Activated CD4-positive, alpha-beta T cell treated with anti-CD3 and anti-CD28 coated beads, Interleukin-2, amount 50 U/mL, for 16 hours (primary cell): Measurements from ENCODE around the gene GOT1.

Experiments
- DNase-seq: peaks from one replicate; pipeline ENCODE4 v3.0.0-alpha.2; 2020

Gene GOT1

DNA sequence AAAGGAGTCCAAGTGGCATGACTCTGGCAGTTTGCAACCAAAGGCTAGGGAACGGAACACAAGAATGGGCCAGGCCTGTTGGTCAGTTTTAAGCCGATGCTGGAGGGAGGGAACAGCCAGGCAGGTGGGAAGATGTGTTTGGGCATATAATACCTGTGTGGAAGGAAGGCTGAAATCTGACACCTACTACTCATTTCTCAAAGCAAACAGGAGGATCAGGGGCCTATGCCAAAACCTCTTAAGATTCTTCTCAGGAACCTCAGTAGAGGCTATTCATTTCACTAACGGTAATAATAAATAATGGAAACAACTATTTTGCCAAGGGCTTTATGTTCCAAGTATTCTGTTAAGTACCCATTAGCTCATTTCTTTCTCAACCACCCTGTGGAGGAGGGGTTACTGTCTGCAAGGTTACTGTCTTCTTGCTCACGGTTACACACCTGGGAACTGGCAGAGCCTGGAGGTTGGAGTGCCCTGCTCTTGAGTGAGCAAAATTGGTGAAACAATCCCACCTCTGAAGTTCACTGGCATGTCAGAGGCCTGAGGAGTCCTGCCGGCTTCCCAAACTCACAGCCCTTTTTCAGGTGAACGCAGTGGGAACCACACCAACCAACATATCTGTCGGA, 35.5 kb downstream of the GOT1 start:
- no peak for DNase-seq

DNA sequence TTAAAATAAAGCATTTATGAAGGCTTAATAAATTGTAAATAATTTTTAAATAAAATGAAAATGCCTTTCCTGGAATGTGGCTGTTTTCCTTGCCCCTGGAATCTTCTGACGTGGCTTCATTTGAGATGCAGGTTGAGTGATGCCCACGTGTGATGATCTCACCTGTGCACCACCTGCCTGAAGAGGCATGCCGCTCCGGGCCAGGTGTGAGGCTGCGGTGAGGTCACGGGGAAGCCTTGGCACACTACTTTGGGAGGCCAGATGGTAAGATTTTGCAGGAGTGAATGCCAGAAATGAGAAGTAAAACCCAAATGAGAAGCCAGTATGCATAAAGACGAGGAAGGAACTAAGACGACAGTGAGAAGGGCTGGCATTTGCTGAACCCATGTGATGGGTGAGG, 36.2 kb downstream of the GOT1 start:
- no peak for DNase-seq

DNA sequence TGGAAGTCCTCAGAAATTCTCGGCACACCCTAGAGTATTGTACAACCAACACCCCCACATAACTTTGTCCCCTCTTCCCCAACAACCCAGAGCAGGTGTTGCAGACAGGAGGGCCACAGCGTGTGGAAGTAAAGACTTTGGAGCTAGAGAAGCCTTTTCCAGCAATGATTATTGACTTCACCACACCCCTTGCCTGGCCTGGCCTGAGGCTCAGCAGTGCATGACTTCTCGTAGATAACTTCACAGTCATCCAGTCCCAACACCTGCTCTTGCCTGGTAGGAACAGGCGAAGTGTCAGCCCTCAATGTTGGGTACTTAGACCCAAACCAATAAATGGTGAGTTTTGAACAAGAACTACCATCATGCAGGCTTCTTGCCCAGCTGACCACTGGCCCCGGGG, 36.7 kb downstream of the GOT1 start:
- DNase-seq, result no peak

DNA sequence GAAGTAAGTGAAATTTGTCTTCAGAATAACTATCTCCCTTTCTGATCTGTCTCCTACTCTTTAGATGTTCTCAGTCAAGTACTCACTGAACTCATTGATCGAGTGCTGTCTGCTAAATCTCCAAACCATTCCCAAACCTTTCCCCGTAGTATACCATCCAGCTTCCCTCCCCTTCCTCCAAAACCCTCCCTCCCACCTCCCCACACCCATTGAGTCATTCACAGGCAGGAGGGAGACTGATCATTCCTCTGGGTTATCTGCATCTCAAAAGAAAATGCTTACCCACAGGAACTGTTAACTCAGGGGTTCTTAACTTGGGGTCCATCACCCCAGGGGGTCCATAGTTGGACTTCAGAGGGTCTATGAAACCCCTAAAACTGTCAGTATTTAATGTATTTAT, 37.4 kb downstream of the GOT1 start:
- no peak for DNase-seq

DNA sequence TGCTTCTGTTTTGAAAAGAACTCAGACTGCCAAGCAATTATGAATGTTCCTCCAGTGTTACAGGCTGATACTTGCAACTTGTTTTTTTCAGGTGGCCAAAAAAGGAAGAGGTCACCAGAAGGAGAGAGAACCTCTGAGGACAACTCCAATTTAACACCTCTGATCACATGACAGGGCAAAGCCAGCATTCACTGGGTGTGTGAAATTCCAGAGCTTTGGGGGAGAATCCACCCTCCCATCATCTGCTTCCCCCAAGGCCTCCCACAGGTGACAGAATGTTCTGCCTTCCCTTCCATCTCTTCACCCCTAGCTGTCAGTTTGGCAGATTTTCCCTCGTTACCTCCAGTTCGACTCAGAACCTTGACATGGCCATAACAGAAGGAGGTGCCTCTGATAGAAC, 39.1 kb downstream of the GOT1 start:
- DNase-seq, result no peak

DNA sequence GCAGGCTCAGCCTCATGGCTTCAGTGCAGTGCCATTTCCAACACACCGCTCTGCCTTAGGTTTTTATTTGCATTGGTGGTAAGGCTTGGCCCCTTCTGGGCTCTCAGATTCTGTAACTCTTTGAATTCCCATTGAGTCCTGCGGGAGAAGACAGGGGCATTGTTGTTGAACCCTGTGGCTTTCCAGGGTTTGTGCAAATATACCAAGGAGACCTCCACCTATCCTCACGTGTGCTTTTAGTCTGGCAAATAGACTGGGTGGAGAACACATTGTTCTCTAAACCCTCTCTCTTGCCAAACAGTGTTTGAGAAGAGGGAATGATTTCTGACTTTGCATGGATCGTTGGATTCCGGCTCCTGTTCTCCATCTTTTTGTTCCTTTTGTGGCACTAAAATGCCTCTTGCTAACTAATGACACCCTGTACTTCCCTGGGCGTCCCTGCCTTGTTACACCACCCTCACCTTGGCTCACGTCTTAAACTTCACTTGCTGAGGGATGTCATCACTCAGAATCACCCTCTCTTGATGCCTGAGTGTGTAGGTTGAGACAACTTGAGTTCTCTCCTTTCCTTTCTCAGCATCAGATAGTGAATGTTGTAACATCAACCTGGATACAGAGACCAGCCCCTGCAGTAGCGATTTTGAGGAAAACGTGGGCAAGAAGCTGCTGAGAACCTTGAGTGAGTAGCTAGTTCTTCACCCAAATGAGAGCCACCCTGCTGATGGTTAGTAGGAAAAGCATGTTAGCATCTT, 40.5 kb downstream of the GOT1 start:
- DNase-seq, result no peak

DNA sequence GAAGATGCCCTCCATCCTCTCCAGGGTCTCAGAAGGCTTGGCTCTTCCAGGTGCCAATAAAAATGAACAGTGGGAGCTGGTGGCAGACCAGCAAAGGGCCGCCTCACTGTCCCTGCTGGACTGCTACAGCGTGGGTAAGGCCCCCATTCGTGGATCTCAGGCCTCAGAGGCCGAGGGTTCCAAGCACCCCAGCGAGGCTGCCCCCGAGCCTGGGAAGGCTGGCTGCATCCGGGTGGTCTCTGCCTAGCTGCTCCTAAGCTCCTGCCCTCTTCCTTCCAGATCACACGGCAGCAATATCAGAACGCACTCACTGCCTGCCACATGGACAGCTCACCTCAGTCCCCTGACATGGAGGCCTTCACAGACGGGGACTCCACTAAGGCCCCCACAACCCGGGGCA, 42.9 kb downstream of the GOT1 start:
- no peak for DNase-seq

DNA sequence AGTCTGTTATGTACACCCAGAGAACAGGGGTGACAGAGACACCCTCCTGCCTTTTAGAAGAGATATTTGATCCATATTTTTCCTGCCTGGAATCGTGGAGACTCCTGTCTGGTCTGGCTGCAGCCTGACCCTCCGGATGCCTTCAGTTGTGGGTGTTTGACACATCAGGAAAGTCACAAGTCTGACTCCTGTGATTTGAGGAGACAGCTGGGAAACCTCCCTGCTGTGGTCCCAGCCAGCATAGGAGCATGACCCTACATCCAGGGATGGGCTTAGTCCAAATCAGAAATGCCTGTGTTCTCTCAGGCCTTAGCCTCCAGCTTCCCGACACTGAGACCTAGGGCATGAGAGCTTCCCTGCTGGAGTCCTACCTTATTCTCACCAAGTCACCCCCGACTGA, 43.4 kb downstream of the GOT1 start:
- DNase-seq, result no peak

DNA sequence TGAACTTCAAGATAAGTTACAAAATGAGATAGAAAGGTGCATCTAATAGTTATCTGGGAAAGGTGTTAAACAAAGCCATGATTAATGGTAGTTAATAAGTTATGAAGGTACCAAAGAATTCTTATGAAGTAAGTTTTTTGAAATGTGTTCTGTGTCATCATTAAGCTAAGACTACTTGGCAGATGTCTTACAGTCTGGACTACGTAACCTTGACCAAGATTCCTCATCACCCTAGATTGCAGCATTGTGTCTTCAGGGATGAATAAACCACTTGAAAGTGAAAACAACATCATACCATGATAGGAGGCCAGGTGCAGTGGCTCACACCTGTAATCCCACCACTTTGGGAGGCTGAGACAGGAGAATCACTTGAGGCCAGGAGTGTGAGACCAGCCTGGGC, 48.2 kb downstream of the GOT1 start:
- no peak for DNase-seq

DNA sequence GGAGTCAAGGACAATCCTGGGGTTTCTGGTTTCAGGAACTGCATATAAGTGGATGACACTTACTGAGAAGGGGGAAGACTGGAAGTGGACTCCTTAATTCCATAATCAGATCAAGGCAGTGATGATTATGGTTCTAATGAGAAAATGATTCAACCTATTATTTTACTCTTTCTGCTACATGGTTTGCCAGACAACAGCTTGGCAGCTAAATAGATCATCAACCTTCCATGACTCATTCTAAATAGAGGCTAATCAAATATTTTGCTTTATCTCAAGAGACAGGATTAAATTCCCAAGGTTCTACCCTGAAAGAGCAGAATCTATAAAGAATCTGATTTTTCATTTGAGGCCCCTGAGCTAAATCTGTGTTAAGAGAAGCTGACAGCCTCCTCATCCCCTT, 55.0 kb downstream of the GOT1 start:
- no peak for DNase-seq

DNA sequence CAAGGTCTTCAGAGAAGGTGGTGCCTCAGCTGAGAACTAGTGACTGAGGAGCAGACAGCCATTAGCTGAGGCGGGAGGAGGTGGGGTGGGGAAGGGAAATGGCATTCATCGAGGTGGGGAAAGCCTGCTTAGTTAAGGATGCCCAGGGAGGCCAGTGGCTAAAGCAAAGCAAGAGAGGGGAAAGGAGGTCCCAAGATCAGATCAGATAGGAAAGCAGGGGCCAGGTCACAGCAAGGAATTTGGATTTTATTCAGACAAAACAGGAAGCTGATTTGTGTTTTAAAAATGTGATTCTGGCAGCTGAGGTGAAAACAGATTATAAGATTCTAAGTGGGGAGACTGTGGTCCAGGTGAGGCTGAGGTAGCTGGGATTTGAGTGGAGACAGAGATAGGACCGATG, 55.5 kb downstream of the GOT1 start:
- DNase-seq, result no peak

DNA sequence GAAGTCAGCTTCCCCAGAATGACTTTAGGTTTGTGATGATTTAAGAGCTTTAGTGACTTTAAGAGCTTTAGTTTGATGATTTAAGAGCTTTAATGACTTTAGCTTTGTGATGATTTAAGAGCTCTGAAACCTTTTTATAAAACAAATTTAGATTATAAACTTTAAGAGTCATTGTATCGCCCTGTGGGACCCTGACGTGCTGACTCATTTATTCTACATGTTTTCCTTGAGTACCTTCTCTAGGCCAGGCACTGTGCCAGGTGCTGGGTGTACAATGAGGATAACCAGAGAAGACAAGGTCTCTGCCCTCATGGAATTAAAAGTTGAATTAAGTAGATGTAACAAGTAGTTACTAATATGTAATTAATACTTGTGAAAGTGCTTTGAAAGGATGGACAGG, 55.9 kb downstream of the GOT1 start:
- DNase-seq, result no peak

DNA sequence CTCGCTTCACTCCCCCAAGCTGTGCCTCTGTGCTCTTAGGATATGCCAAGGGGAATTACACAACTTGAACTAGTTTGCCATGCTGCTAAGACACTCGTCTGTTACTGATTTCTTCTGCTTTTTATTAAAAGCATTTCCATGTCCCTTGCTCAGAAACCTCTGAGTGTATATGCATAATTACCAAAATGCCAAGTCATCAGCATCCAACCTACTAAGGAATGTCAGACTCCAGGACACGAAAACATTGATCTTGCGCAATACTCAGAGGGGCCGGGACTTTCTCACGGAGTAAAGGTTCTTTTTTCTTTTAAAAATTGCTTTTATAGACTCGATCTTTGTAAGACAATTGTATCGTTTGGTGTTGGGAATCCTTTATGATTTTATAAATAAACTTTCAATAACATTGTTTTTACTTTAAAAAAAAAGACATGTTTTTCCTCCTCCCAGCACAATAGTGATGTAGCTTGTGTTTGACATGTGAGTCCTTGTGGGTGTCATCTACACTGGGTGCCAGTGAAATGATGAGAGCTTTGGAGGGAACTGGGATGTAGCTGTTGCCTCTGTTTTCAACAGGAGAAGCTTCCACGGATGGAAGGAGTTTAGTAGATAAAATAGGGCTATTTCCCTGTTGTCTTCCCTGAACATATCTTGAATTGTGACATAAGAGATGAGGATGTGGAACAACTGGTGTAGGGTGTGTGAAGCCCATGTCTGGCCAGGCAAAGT, 57.7 kb downstream of the GOT1 start:
- DNase-seq, result no peak

DNA sequence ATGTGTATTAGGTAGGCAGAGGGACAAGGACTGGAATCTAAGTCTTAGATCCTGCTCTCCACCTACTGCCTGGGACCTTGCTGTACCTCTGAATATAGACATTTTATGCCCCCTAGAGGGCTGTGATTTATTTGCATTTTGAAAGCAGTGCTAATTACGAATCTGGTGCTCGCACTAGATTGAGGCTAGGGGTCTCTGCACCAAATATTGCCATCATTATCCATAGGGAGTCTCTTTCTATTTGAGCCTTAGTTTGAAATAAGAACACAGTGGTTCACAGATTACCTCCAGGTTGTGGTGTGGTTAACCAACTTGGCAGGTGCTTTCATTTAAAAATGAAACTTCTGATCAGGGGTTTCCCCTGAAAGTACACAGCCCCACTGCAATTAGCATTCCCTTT, 59.4 kb downstream of the GOT1 start:
- no peak for DNase-seq

DNA sequence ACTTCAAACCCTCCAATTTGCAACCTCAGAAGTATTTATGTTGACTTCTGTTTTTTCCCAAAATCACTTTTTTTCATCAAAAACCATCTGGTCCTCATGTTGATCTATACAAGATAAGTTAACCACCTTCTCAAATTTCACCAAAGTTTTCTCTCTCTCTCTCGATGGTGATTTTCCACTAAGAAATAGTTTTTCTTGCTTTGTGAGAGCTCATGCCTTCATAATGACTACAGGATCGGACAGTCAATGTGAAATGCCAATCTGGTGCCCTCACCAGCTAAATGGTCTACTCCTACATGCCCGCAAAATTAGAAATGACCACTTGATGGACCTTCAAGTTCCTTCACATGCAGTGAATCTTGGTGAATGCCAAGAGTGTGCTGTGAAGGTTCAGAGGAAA, 60.9 kb downstream of the GOT1 start:
- no peak for DNase-seq

DNA sequence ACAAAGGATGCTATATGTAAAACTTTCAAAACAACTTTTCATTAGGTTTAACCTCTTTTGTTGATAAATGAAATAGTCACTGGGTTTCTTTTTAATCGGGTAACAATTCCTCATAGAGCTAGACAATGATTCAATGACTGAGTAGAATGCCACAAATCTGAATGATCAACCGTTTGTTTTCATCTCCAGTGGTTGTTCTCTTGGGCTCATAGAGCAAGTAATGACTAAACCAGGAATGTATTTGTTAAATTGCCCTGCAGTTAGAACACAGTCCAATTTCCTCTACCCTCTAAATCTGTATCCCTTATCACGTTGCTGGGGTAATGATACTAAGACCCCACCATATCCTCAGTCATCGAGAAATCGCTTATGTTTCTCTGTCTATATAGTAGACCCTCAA, 61.3 kb downstream of the GOT1 start:
- no peak for DNase-seq

DNA sequence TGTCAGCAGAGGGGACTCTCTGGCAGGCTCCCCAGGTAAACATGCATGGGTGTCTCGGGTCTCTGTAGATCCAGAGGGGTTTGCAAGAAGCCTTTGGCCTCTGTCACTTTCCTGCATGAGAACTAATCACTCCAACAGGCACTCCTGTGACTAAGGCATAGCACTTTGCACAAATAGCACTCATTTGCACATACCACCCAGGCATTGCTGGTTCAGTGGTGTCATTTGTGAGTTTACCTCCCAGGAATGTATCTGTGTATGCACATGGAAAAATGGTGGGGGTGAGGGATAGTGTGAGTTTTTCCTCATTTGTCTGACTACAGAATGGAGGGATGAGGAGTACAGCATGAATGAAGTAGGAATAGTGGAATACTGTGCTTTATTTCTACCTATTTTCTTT, 61.8 kb downstream of the GOT1 start:
- DNase-seq, result no peak

DNA sequence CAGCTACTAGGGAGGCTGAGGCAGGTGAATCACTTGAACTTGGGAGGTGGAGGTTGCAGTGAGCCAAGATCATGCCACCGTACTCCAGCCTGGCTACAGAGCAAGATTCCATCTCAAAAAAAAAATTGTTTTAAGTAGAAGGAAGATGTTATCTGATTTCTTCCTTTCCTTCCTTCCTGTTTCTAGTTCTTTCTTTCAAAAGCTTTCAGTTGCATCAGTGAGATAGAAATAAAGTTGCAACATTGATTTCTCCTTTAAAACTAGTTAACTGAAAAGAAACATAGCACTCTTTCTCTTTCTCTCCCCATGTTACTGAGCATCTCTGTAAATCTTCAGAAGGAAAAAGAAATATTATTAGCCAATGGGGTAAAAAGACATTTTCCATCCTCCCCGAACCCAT, 63.8 kb downstream of the GOT1 start:
- no peak for DNase-seq

DNA sequence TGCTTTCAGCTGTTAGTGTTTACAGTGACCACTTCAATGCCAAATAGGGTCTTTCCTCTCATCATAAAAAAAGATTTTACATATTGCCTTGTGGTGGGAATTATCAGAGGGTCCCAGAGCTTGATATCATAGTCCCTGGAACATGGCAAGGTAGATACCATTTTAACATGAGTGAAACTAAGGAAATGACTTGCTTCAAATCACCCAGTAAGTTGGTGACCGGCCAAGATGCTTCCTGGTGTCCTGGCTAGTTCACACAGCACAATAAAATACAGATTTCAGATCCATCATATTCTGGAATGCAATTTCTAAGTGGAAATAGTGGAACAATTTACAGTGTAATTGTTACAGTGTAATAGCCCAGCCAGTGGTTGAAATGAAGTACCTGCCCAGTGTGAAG, 64.7 kb downstream of the GOT1 start:
- no peak for DNase-seq

DNA sequence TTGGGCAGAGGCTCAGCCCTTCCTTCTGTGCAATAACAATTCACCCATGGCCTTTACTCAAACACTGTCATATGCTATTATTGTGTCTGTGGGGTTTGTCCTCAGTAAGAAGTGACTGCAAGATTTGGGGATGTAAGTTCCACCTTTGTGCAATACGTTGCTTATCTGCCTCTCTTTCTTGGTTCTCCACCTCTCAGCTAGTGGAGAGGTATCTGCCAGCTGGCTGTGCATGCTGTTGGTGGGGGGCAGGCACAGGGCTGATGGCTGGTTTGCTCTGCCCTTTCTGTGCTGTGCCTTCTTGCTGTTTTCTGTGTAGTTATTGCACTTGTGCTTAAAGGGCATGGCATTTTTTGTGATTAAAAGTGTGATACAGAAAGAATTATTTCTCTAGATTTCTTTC, 65.1 kb downstream of the GOT1 start:
- no peak for DNase-seq

DNA sequence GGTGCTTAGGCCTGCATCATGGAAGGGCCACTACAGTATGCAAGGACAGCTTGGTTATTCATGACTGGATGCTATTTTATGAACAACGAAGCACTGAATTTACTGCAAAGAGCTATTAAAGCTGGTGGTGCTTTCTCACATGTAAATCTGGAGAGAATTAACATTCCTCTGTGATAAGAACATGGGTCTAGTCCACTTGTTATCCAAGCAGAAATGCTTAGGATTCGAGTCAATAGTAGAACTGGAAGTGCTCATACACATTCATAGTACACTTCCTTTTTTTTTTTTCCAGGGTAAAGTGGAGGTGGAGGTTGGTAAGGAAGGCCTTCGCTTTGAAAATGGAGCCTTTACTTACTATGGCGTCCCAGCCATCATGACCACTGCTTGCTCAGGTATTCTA, 66.3 kb downstream of the GOT1 start:
- DNase-seq, result no peak

DNA sequence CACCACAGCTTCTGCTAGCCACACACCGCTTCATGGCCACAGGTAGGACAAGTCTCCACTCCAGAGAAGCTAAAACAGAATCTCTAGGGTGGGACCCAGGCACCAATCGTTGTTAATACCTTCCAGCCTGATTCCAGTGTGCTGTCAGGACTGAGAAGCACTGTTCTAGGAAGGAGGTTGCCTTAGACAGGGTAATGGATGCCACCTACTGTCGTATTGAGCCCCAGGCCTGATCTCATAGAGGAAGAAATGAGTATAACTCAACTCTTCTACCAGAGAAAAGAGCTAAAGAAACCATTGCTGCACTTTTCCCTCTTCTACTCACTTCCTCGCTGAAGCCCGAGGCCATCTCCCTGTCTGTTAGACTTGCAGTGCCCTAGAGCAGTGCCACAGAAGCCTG, 69.5 kb downstream of the GOT1 start:
- no peak for DNase-seq

DNA sequence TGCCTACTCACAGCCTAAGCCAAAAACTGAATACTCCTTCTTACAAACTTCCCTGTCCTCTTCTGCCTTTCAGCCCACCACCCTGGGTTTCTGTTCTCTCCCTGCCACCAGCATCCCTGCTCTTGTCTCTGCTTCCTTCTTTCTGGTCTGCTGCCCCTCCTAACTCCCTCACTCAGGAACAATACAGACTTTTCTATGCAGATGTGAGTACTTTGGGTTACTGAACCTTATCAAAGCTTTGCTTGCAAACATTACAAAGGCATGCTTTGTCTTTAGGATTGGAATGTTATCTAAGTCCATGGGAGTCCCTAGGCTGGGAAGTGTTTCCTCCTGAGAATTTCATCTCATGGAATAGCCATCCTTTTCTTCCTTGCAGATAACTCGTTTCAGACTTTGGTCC, 72.3 kb downstream of the GOT1 start:
- DNase-seq, result no peak

DNA sequence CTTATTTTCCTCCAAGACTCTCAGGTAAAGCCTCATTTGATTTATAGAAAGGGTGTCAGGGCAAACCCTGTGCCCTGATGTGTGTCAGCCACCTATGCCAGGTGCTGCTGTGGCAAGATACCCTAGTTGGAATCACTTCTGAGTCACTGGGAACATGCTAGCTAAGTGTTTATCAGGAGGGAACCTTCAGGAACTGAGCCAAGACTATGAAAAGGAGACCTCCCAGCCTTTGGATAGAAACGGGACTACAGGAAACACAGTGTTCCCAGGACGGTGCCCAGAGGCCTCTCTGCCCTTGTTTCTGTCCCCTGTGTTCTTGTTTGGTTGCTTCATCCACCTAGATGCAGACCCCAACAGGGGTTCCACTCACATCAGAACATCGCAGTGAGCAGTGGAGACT, 72.7 kb downstream of the GOT1 start:
- DNase-seq, result no peak

DNA sequence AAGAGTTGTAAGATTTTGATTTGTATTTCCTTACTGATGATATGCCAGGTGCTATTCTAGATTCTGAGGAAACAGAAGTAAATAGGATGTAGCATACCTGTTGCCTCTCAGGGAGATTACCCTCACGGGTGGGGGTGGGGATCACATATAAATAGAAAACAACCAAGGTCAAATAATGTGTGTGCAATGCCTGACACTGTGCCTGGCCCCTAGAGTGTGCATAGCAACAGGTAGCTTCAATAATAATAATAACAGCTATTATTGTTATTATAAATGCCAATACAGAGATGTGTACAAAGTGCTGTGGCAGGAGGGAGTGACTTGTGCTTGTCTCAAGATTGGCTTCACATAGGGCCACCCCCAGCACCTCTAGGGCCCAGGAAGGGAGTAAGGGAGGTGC, 77.2 kb downstream of the GOT1 start:
- DNase-seq, result no peak
